Measurements from ENCODE around the gene NFKBIA.
"Not testable (repeated sequence)": the region's sequence is repeated elsewhere in the genome, so short reads cannot be mapped to it uniquely, and the experiment has no call there.

The NFKBIA gene, protein sequence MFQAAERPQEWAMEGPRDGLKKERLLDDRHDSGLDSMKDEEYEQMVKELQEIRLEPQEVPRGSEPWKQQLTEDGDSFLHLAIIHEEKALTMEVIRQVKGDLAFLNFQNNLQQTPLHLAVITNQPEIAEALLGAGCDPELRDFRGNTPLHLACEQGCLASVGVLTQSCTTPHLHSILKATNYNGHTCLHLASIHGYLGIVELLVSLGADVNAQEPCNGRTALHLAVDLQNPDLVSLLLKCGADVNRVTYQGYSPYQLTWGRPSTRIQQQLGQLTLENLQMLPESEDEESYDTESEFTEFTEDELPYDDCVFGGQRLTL

DNA sequence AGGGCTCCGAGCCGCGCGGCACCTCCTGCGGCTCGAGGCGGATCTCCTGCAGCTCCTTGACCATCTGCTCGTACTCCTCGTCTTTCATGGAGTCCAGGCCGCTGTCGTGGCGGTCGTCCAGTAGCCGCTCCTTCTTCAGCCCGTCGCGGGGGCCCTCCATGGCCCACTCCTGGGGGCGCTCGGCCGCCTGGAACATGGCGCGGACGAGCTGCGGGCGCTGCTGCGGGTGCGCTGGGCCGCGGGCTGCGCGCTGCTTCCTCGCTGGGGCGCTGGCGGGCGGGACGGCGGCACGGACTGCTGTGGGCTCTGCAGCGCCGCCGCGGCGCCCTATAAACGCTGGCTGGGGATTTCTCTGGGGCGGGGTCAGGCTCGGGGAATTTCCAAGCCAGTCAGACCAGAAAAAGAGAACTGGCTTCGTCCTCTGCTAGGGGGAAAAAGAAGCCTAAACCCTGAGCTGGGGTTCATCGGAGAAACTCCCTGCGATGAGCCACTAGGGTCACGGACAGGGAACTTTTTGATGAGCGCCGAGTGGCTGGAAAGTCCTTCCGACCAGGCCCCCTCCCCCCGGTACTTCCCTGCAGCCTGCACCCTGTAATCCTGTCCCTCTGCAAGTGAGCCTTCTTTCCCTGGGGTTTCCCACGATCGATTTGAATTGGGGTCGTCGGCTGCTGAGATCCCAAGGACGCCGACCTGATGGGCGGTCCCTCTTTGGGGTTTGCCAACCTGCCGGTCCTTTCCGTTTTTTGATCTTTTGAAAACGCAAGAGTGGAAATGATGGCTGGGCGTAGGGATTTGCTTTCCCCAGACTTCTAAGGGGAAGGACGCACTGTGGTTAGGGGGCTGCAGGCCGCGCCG lies at the start of gene NFKBIA:
NFKBIA (minus strand) TSS at position 301 of the 855 bp plus-strand sequence; CDS start at position 196, 105 bp downstream.
- H3K4me3 ChIP-seq (ENCODE audit: low read length), result peak within 1 kb of the TSS; percentile 81
- no peak for DNase-seq (ENCODE audit: low read depth)
- TF ChIP-seq, protein P1, sequence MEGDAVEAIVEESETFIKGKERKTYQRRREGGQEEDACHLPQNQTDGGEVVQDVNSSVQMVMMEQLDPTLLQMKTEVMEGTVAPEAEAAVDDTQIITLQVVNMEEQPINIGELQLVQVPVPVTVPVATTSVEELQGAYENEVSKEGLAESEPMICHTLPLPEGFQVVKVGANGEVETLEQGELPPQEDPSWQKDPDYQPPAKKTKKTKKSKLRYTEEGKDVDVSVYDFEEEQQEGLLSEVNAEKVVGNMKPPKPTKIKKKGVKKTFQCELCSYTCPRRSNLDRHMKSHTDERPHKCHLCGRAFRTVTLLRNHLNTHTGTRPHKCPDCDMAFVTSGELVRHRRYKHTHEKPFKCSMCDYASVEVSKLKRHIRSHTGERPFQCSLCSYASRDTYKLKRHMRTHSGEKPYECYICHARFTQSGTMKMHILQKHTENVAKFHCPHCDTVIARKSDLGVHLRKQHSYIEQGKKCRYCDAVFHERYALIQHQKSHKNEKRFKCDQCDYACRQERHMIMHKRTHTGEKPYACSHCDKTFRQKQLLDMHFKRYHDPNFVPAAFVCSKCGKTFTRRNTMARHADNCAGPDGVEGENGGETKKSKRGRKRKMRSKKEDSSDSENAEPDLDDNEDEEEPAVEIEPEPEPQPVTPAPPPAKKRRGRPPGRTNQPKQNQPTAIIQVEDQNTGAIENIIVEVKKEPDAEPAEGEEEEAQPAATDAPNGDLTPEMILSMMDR (conservative IDR thresholded peaks at IDR 0.05; ENCODE audit: low read depth, low read length), result peak; percentile 33

DNA sequence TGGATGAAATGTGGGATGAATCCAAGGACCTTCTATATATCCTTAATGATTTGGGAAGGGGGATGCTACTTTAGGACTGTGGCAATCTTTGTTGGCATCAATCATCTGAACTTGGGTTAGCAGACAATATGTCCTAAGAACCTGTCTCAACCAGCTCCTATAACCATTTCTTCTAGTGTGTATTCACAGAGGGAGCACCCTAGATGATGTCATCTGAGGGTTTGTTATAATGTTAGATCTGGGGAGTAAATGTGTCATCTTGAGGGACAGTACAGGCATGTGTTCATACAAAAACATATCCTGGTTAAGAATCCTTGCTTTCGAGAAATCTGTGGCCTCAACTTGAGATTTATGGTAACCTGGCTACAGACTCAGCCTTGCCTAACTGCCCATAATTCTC lies 41.9 kb upstream of the NFKBIA start:
- DNase-seq (ENCODE audit: low read depth), result no peak
- H3K4me3 ChIP-seq (ENCODE audit: low read length), result no peak overlapping the region
- TF ChIP-seq, protein P1 (conservative IDR thresholded peaks at IDR 0.05; ENCODE audit: low read depth, low read length), result no peak

DNA sequence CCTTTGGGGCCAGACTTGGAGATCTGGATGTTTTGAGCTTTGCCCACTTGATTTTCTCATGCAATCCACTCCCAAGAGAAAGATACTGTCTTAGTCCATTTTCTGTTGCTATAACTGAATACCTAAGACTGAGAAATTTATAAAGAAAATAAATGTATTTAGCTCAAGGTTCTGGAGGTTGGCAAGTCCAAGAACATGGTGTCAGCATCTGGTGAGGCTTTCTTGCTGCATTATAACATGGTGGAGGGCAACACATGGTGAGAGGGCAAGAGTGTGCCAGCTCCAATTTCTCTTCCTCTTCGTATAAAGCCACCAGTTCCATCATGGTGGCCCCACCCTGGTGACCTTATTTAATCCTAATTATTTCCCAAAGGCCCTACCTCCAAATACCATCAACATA lies 39.6 kb upstream of the NFKBIA start:
- DNase-seq (ENCODE audit: low read depth), result no peak
- H3K4me3 ChIP-seq (ENCODE audit: low read length), result no peak overlapping the region

DNA sequence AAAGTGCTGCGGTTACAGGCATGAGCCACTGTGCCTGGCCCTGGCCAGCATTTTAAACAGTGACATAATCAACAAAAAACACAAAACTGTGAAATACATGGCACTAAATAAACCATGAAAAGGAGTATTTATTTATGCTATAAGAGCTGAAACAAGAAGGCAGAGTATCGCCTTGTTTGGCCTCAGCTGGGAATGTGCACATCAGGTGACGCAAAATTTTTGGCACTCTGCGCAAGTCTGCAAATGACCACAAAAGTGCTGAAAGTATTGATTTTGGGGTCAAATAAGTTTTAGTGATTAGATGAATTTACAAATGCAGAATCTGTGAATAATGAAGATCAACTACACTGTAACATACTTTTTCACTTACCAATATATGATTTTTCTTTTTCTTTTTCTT lies 36.6 kb upstream of the NFKBIA start:
- TF ChIP-seq, protein P1 (conservative IDR thresholded peaks at IDR 0.05; ENCODE audit: low read depth, low read length), result no peak
- no peak overlapping the region for H3K4me3 ChIP-seq (ENCODE audit: low read length)
- DNase-seq (ENCODE audit: low read depth), result no peak

More for the DNA sequence above, 39.6 kb upstream of the NFKBIA start:
- TF ChIP-seq, protein P1 (conservative IDR thresholded peaks at IDR 0.05; ENCODE audit: low read depth, low read length), result no peak

DNA sequence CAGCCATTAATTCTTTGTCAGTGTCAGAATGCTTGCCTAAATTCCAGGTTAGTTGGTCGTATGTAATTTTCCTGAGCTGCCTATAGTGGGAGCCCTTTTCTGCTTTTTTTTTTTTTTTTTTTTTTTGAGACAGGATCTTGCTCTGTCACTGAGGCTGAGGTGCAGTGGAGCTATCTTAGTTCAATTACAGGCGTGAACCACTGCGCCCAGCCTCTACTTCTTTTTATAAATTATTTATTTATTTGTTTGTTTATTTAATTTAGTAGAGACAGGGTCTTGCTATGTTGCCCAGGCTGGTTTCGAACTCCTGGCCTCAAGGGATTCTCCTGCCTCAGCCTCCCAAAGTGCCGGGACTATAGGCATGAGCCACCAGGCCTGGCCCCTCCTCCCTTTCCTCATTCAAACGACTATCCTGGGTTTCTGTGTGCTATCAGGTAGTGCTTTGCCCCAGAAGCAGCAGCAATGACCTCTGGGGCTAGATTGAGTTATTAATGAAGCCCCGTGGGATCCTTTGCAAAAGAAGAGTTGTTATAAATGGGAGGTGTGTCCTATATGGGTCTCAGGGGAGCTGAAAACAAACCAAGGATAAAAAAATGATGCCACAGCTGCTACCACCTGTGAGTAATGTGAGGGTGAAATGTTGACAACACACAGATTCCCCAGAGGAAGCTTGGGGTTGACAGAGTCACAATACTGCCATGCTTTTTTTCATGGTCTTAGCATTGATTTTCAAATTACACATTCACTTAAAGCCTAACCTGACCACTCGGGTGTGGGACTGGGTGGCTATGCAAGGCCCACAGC lies 34.6 kb upstream of the NFKBIA start:
- TF ChIP-seq, protein P1 (conservative IDR thresholded peaks at IDR 0.05; ENCODE audit: low read depth, low read length), result peak; percentile 64
- no peak for DNase-seq (ENCODE audit: low read depth)
- H3K4me3 ChIP-seq (ENCODE audit: low read length), result no peak overlapping the region

DNA sequence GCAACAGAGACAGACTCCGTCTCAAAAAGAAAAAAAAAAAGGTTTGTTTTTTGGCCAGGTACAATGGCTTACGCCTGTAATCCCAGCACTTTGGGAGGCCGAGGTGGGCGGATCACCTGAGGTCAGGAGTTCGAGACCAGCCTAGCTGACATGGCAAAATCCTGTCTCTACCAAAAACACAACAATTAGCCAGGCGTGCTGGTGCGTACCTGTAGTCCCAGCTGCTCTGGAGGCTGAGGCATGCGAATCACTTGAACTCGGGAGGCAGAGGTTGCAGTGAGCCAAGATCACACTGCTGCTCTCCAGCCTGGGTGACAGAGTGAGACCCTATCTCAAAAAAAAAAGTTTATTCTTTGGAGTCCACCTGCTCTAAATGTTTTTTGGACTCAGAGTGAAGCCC lies 33.9 kb upstream of the NFKBIA start:
- not testable (repeated sequence) for H3K4me3 ChIP-seq (ENCODE audit: low read length); DNase-seq (ENCODE audit: low read depth)

DNA sequence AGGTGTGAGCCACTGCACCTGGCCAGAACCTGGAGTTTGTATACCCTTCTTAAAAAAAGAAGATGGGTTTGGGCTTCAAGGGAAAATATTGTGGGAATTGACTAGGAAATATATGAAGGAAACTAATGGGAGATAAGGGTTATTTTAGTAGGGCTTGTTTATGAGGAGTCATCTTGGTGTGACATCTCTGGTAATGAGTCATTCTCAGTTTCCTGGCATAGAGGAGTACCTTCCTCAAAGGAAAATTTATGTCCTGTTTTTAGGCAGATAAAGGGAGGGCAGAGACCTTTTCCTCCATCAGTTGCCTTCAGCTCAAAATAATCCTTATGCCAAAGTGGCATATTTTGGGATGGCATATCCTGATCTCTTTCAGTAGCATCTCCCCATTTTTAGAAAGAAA lies 30.6 kb upstream of the NFKBIA start:
- TF ChIP-seq, protein P1 (conservative IDR thresholded peaks at IDR 0.05; ENCODE audit: low read depth, low read length), result no peak
- no peak overlapping the region for H3K4me3 ChIP-seq (ENCODE audit: low read length)
- DNase-seq (ENCODE audit: low read depth), result no peak
